ENCODE measurements around the gene ATXN7L3B.

ATXN7L3B gene

DNA sequence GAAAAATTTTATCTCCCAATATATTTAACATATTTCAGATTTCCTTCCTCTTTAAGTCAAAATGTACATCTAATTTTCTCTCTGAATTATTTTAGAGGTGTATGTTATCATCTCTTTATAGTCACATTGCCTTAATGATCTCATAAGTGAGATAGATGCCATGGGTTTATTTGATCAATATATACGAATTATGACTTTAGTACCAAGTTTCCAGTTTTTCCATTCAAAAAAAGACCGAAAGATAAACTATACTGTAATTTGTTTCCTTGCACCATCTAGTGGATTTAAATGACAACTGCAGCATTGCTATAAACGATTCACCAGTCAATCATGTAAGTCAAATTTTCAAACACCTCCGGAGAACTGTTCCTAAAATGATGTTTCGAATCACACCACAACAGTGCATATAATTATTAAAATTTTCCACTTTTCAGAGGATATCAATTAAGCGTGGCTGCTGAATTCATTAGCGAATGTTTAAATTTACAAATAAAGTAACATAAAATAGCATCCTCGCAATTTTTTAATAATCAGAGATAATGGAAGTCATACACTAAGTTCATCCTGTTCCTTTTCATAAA lies 419 bp upstream of the ATXN7L3B start:
- H3K4me3 ChIP-seq (ENCODE audit: low read depth, low read length), result peak overlapping the region; percentile 97
- TF ChIP-seq, protein P1, sequence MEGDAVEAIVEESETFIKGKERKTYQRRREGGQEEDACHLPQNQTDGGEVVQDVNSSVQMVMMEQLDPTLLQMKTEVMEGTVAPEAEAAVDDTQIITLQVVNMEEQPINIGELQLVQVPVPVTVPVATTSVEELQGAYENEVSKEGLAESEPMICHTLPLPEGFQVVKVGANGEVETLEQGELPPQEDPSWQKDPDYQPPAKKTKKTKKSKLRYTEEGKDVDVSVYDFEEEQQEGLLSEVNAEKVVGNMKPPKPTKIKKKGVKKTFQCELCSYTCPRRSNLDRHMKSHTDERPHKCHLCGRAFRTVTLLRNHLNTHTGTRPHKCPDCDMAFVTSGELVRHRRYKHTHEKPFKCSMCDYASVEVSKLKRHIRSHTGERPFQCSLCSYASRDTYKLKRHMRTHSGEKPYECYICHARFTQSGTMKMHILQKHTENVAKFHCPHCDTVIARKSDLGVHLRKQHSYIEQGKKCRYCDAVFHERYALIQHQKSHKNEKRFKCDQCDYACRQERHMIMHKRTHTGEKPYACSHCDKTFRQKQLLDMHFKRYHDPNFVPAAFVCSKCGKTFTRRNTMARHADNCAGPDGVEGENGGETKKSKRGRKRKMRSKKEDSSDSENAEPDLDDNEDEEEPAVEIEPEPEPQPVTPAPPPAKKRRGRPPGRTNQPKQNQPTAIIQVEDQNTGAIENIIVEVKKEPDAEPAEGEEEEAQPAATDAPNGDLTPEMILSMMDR (IDR thresholded peaks at IDR 0.05; ENCODE audit: insufficient read depth, low read depth, low read length, missing control alignments), result peak; percentile 55
- DNase-seq (ENCODE audit: low read depth), result peak; percentile 73

GRCh38 chr12:74538491-74539258 lies 1.0 kb downstream of the ATXN7L3B start:
- peak; percentile 63 for DNase-seq (ENCODE audit: low read depth)
- peak overlapping the region; percentile 97 for H3K4me3 ChIP-seq (ENCODE audit: low read depth, low read length)
- TF ChIP-seq, protein P1 (IDR thresholded peaks at IDR 0.05; ENCODE audit: insufficient read depth, low read depth, low read length, missing control alignments), result no peak

DNA sequence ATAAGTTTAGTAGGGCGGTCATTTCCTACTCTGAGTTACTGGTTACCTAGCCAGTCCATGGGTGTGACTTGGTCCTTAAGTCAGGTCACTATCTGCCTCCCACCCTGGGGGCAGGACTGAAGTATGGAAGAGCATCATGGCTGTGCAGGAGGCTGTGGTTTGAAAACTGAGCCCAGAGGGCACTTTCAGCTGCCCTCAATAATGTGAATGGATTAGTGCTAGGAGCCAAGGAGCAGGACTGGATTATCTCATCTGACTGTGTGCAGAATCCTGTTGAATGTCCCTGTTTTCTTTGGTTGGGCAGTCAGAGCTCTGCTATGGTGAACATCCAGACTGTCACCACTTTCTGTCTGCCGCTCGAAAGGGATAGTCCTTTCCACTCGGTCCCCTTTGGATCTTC lies 1.6 kb downstream of the ATXN7L3B start:
- peak overlapping the region; percentile 97 for H3K4me3 ChIP-seq (ENCODE audit: low read depth, low read length)
- peak; percentile 5 for DNase-seq (ENCODE audit: low read depth)
- TF ChIP-seq, protein P1 (IDR thresholded peaks at IDR 0.05; ENCODE audit: insufficient read depth, low read depth, low read length, missing control alignments), result no peak

GRCh38 chr12:74539765-74540526 lies 2.3 kb downstream of the ATXN7L3B start:
- peak; percentile 4 for DNase-seq (ENCODE audit: low read depth)
- H3K4me3 ChIP-seq (ENCODE audit: low read depth, low read length), result peak overlapping the region; percentile 97
- TF ChIP-seq, protein P1 (IDR thresholded peaks at IDR 0.05; ENCODE audit: insufficient read depth, low read depth, low read length, missing control alignments), result no peak

DNA sequence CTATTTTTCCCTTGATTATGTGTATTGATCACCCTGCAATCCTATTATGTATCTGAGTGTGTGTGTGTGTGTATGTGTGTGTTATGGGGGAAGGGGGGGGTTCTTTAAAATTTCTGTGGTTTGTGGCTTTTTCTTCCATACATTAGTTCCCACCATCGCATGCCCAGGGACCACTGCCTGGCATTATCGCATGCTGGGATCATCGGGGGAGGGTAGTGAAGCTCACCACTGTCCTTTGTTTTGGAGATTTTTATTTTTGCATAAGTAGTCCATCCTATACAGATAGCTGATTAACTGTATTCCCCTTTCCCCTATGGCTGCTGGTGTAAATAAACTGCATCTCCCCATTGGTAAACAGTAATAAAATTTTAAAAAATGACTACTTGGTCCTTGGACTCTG lies 3.4 kb downstream of the ATXN7L3B start:
- TF ChIP-seq, protein P1 (IDR thresholded peaks at IDR 0.05; ENCODE audit: insufficient read depth, low read depth, low read length, missing control alignments), result no peak
- no peak for DNase-seq (ENCODE audit: low read depth)
- no peak overlapping the region for H3K4me3 ChIP-seq (ENCODE audit: low read depth, low read length)

- TF ChIP-seq, protein P1 (IDR thresholded peaks at IDR 0.05; ENCODE audit: insufficient read depth, low read depth, low read length, missing control alignments), result no peak
- H3K4me3 ChIP-seq (ENCODE audit: low read depth, low read length), result no peak overlapping the region
These were observed 9.6 kb downstream of the ATXN7L3B start for GRCh38 chr12:74547249-74547648.

More at GRCh38 chr12:74547249-74547648, 9.6 kb downstream of the ATXN7L3B start:
- no peak for DNase-seq (ENCODE audit: low read depth)
